ENCODE measurements around the gene VWC2L. TPM values are rescaled to one million over a fixed set of nuclear protein-coding genes. Genes with fewer than 3 reads are reported as not detected.

Gene VWC2L
- total RNA-seq, 1 experiment from 2014 or later, result not detected

DNA sequence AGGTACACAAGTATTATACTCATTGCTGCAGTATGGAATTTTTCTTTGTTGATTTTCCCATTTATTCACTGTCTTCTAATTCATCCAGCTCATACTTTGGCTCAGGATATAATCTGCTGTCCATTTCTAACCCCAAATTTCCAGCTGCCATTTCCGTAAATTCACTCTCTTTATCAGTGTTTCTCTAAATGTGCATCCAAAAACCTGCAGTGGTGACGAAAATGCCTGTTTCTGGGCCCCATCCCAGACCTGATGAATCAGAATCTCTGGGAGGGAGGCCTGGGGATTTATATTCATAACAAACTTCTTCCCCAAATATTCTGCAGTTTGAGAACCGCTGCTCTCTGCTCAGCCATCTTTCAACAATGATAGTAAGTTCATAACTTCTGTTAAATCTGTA, 86.6 kb downstream of the VWC2L start:
- no peak for DNase-seq
- Histone ChIP-seq H3F3A (ENCODE audit: insufficient read depth, low read depth) (no peaks in the 10 kb centered on the region), H3K4me3 (no peak overlapping the region), H3K36me3 (ENCODE audit: low read depth) (no peaks in the 10 kb centered on the region), H3K4me1 (replicated peaks; ENCODE audit: insufficient read depth) (no peaks in the 10 kb centered on the region), H3K27me3 (ENCODE audit: insufficient read depth, low read depth) (no peaks in the 10 kb centered on the region), H3K79me2 (ENCODE audit: low read depth) (no peaks in the 10 kb centered on the region), H3K4me2 (no peak overlapping the region), H3K9me3 (ENCODE audit: insufficient read depth, low read depth) (no peaks in the 10 kb centered on the region), H4K20me1 (ENCODE audit: insufficient read depth) (no peaks in the 10 kb centered on the region), H3K9me2 (ENCODE audit: insufficient read depth) (no peaks in the 10 kb centered on the region), H2AFZ (no peak overlapping the region), H3K27ac (no peak overlapping the region)
- no TSS peak for BruUV-seq (replicated peaks)
- ChIA-PET POLR2A (ENCODE audit: unreplicated experiment) (no interaction called here), CTCF (no interaction called here)
- no peak for TF ChIP-seq EZH2 (IDR thresholded peaks at IDR 0.05; ENCODE audit: low read depth)
- TF ChIP-seq, protein P1, sequence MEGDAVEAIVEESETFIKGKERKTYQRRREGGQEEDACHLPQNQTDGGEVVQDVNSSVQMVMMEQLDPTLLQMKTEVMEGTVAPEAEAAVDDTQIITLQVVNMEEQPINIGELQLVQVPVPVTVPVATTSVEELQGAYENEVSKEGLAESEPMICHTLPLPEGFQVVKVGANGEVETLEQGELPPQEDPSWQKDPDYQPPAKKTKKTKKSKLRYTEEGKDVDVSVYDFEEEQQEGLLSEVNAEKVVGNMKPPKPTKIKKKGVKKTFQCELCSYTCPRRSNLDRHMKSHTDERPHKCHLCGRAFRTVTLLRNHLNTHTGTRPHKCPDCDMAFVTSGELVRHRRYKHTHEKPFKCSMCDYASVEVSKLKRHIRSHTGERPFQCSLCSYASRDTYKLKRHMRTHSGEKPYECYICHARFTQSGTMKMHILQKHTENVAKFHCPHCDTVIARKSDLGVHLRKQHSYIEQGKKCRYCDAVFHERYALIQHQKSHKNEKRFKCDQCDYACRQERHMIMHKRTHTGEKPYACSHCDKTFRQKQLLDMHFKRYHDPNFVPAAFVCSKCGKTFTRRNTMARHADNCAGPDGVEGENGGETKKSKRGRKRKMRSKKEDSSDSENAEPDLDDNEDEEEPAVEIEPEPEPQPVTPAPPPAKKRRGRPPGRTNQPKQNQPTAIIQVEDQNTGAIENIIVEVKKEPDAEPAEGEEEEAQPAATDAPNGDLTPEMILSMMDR (conservative IDR thresholded peaks at IDR 0.05), result no peak
- intact Hi-C loops (cut with micrococcal nuclease; ENCODE audit: unreplicated experiment), result no loop called here

DNA sequence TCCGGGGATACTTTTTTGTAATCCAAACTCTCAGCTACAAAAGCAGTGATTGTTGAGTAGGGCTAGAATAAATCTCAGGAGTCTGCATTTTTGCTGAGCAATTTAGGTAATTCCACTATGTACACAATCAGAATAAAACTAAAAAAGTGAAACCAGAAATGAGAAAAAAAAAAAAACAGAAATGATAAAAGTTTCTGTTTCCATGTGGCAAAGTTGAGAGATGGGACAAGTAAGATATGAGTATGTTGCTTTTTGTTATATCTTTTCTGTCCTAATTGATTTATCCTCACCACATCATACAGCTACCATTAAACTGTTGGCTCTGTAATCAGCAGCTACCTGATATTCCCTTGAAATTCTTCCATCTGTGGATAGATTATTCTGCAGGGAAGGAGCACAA, 92.7 kb downstream of the VWC2L start:
- H3K27ac ChIP-seq, result no peak overlapping the region
- DNase-seq, result no peak
- BruUV-seq (replicated peaks), result no TSS peak
- no peaks in the 10 kb centered on the region for H3K36me3 ChIP-seq (ENCODE audit: low read depth)
- no peaks in the 10 kb centered on the region for H3K9me2 ChIP-seq (ENCODE audit: insufficient read depth)
- no peaks in the 10 kb centered on the region for H3K4me1 ChIP-seq (replicated peaks; ENCODE audit: insufficient read depth)
- H3K79me2 ChIP-seq (ENCODE audit: low read depth), result no peaks in the 10 kb centered on the region
- H2AFZ ChIP-seq, result no peak overlapping the region
- POLR2A ChIA-PET (ENCODE audit: unreplicated experiment), result interaction anchor here (0.9 kb wide), 1 partner anchor 1160 kb away, joined by 5 read pairs; no protein-coding TSS in a partner anchor
- no peaks in the 10 kb centered on the region for H3F3A ChIP-seq (ENCODE audit: insufficient read depth, low read depth)
- no peak for TF ChIP-seq EZH2 (IDR thresholded peaks at IDR 0.05; ENCODE audit: low read depth)
- TF ChIP-seq, protein P1 (conservative IDR thresholded peaks at IDR 0.05), result no peak
- no peaks in the 10 kb centered on the region for H3K9me3 ChIP-seq (ENCODE audit: insufficient read depth, low read depth)
- intact Hi-C loops (cut with micrococcal nuclease; ENCODE audit: unreplicated experiment), result no loop called here
- no peaks in the 10 kb centered on the region for H3K27me3 ChIP-seq (ENCODE audit: insufficient read depth, low read depth)
- CTCF ChIA-PET, result no interaction called here
- H3K4me2 ChIP-seq, result no peak overlapping the region
- H4K20me1 ChIP-seq (ENCODE audit: insufficient read depth), result no peaks in the 10 kb centered on the region
- no peak overlapping the region for H3K4me3 ChIP-seq

DNA sequence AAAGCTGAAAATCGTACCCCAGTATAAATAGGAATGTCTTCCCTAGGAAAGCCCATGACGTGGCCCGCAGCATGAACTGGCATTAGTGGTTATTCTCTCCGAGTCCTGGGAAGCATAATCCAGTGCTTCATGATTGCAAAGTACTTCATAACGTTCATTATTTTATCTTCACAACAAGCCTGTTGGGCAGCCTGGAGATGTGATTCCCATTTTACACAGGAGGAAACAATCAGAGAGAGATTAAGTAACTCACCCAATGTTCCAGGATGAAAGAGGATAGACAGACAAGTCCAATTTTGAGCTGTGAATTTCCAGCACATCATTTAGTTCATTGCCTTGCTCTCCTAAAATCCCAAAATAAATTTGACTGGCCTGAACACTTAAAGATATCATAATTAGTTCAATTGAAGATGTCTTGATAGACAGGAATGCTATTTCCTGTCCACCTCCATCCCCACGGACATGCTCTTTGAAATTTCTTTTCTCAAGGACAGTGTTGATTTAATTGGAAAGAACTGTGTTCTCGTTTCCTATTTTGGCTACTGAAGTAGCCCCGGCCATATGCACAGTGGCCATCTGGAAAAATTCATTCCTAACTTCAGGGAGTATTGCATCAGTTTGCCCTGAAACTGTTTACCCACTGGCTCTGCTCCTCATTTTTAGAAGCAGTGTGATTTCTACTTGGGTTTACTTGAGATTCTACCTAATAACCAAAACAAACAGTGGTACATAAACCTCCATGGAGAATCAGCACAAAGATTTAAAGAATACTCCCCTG, 93.9 kb downstream of the VWC2L start:
- intact Hi-C loops (cut with micrococcal nuclease; ENCODE audit: unreplicated experiment), result no loop called here
- no peaks in the 10 kb centered on the region for H4K20me1 ChIP-seq (ENCODE audit: insufficient read depth)
- H3K79me2 ChIP-seq (ENCODE audit: low read depth), result no peaks in the 10 kb centered on the region
- no peak overlapping the region for H3K27ac ChIP-seq
- H3K9me2 ChIP-seq (ENCODE audit: insufficient read depth), result no peaks in the 10 kb centered on the region
- no peak overlapping the region for H2AFZ ChIP-seq
- no TSS peak for BruUV-seq (replicated peaks)
- no peaks in the 10 kb centered on the region for H3K27me3 ChIP-seq (ENCODE audit: insufficient read depth, low read depth)
- no peaks in the 10 kb centered on the region for H3K9me3 ChIP-seq (ENCODE audit: insufficient read depth, low read depth)
- no peak overlapping the region for H3K4me2 ChIP-seq
- TF ChIP-seq, protein P1 (conservative IDR thresholded peaks at IDR 0.05), result no peak
- DNase-seq, result no peak
- CTCF ChIA-PET, result no interaction called here
- H3K4me3 ChIP-seq, result no peak overlapping the region
- no peaks in the 10 kb centered on the region for H3F3A ChIP-seq (ENCODE audit: insufficient read depth, low read depth)
- no peaks in the 10 kb centered on the region for H3K4me1 ChIP-seq (replicated peaks; ENCODE audit: insufficient read depth)
- POLR2A ChIA-PET (ENCODE audit: unreplicated experiment), result no interaction called here
- H3K36me3 ChIP-seq (ENCODE audit: low read depth), result no peaks in the 10 kb centered on the region
